Epithelial cell of esophagus (primary cell): ENCODE data around the gene ZNF154.

Source experiments
- DNase-seq: peaks from one replicate; pipeline ENCODE4 v3.0.0; 2010; ENCODE audit warnings: low read depth
- H3K4me3 ChIP-seq: 2 replicates; pipeline ENCODE4 v1.5.1; 2011; ENCODE audit warnings: mild to moderate bottlenecking, low read length, control low read depth
- TF ChIP-seq, protein P1 (sequence below): IDR thresholded peaks from 2 replicates; pipeline ENCODE4 v1.5.1; 2011; ENCODE audit warnings: low read depth, mild to moderate bottlenecking, low read length, control low read depth, inconsistent platforms; ENCODE audit not compliant: insufficient read depth; ENCODE audit errors: missing control alignments

Gene ZNF154

GRCh38 chr19:57708641-57709361 is at the start of gene ZNF154:
ZNF154 (minus strand) TSS chr19:57709204; CDS start chr19:57708971, 233 bp downstream.
- H3K4me3 ChIP-seq: peak within 1 kb of the TSS; percentile 57
- peak; percentile 55 for DNase-seq
- TF ChIP-seq, protein P1, sequence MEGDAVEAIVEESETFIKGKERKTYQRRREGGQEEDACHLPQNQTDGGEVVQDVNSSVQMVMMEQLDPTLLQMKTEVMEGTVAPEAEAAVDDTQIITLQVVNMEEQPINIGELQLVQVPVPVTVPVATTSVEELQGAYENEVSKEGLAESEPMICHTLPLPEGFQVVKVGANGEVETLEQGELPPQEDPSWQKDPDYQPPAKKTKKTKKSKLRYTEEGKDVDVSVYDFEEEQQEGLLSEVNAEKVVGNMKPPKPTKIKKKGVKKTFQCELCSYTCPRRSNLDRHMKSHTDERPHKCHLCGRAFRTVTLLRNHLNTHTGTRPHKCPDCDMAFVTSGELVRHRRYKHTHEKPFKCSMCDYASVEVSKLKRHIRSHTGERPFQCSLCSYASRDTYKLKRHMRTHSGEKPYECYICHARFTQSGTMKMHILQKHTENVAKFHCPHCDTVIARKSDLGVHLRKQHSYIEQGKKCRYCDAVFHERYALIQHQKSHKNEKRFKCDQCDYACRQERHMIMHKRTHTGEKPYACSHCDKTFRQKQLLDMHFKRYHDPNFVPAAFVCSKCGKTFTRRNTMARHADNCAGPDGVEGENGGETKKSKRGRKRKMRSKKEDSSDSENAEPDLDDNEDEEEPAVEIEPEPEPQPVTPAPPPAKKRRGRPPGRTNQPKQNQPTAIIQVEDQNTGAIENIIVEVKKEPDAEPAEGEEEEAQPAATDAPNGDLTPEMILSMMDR: no peak

DNA sequence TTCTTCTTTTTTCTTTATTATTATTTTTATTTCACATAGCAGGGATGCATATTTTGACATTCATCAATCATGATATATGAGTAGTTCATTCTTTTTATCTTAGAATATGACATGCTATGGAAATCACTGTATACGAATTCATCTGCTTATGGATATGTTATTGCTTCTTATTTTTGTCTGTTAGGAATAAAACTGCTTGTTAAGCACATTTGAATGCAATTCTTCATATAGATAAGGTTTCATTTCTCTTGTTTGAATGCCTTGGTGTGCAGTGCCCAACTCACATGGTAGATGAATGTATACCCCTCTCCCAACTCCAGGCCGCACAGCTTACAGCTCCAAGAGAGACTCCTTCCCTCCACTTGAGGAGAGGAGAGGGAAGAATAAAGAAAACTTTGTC is 48.9 kb upstream of the ZNF154 start:
- H3K4me3 ChIP-seq: no peak overlapping the region
- no peak for DNase-seq
- TF ChIP-seq, protein P1: no peak

DNA sequence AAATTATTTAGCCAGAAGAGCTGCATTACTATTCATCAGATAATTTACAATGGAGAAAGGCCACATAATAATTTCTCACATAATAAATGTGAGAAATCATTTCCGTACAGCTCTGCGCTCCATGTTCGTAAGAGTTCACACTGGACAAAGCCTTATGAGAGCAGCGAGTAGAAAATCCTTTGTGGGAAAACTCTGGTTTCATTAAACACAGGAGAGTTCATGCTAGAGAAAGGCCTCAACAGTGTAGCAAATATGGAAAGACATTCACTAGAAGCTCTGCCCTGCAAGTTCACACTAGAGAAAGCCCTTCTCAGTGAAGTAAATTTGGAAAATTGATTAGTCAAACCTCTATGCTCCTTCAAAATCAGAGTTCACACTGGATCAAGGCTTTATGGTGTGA is 46.0 kb upstream of the ZNF154 start:
- TF ChIP-seq, protein P1: no peak
- H3K4me3 ChIP-seq: no peak overlapping the region
- no peak for DNase-seq

- no peak for DNase-seq
- no peak overlapping the region for H3K4me3 ChIP-seq
- TF ChIP-seq, protein P1: no peak
Observed at GRCh38 chr19:57754091-57754673, 45.2 kb upstream of the ZNF154 start.

GRCh38 chr19:57748029-57748428 is 39.0 kb upstream of the ZNF154 start:
- DNase-seq: no peak
- TF ChIP-seq, protein P1: no peak

DNA sequence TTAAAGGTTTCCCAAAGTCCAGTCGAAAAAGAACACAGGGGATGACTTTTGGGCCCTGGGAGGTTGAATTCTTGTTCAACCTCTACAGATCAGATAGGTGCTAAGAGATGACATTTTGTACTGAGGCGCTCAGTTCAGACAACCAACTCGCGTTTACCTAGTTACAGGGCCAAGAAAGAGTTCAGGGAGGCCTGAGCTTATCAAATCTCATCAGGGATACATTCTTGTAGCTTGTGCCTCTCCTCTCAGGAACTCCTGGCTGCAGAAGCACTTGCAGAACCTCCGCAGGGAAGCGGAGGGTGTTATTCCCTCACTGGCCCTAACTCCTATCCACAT is 38.4 kb upstream of the ZNF154 start:
- DNase-seq: no peak
- TF ChIP-seq, protein P1: no peak
- H3K4me3 ChIP-seq: peak overlapping the region; percentile 94

More at GRCh38 chr19:57748029-57748428, 39.0 kb upstream of the ZNF154 start:
- peak overlapping the region; percentile 94 for H3K4me3 ChIP-seq
